ENCODE data around the gene RBM33.
"Not testable (repeated sequence)": the region's sequence is repeated elsewhere in the genome, so short reads cannot be mapped to it uniquely, and the experiment has no call there.

RBM33 gene

GRCh38 chr7:155807789-155808548 is 163.5 kb downstream of the RBM33 start:
- no peak for DNase-seq (ENCODE audit: low read depth, low spot score)

- no peak for DNase-seq (ENCODE audit: low read depth, low spot score)
Measured at GRCh38 chr7:155808549-155809331, 164.3 kb downstream of the RBM33 start.

- DNase-seq (ENCODE audit: low read depth, low spot score), result no peak
Measured at GRCh38 chr7:155809332-155809946, 165.0 kb downstream of the RBM33 start.

- no peak for DNase-seq (ENCODE audit: low read depth, low spot score)
Measured at GRCh38 chr7:155809947-155810769, 165.7 kb downstream of the RBM33 start.

- DNase-seq (ENCODE audit: low read depth, low spot score), result no peak
Measured at GRCh38 chr7:155810770-155811559, 166.5 kb downstream of the RBM33 start.

- no peak for DNase-seq (ENCODE audit: low read depth, low spot score)
Measured at GRCh38 chr7:155811560-155811894, 167.1 kb downstream of the RBM33 start.

GRCh38 chr7:155811895-155812761 is 167.7 kb downstream of the RBM33 start, which contains the start of gene SHH:
Gene SHH (minus strand): TSS chr7:155812463. CDS start chr7:155812122, 341 bp downstream.
- DNase-seq (ENCODE audit: low read depth, low spot score), result no peak

- DNase-seq (ENCODE audit: low read depth, low spot score), result no peak
Measured at GRCh38 chr7:155813125-155813524, 168.7 kb downstream of the RBM33 start.

- DNase-seq (ENCODE audit: low read depth, low spot score), result no peak
Measured at GRCh38 chr7:155813546-155814315, 169.3 kb downstream of the RBM33 start.

- DNase-seq (ENCODE audit: low read depth, low spot score), result no peak
Measured at GRCh38 chr7:155814316-155815276, 170.1 kb downstream of the RBM33 start.

- no peak for DNase-seq (ENCODE audit: low read depth, low spot score)
Measured at GRCh38 chr7:155815332-155816191, 171.1 kb downstream of the RBM33 start.

GRCh38 chr7:155816192-155816508 is 171.7 kb downstream of the RBM33 start:
- DNase-seq (ENCODE audit: low read depth, low spot score), result no peak

- DNase-seq (ENCODE audit: low read depth, low spot score), result no peak
Measured at GRCh38 chr7:155816996-155817395, 172.5 kb downstream of the RBM33 start.

- DNase-seq (ENCODE audit: low read depth, low spot score), result not testable (repeated sequence)
Measured at GRCh38 chr7:155817515-155817914, 173.1 kb downstream of the RBM33 start.

- DNase-seq (ENCODE audit: low read depth, low spot score), result no peak
Measured at GRCh38 chr7:155818154-155818819, 173.8 kb downstream of the RBM33 start.

- DNase-seq (ENCODE audit: low read depth, low spot score), result no peak
Measured at GRCh38 chr7:155818820-155819168, 174.3 kb downstream of the RBM33 start.

- DNase-seq (ENCODE audit: low read depth, low spot score), result no peak
Measured at GRCh38 chr7:155819186-155819585, 174.7 kb downstream of the RBM33 start.
